Endometrium (tissue), 2 donors: ENCODE results near the gene ABCG2.

Source experiments
- FAIRE-seq: peaks from 2 replicates; lab custom pipeline; 2012; peaks lifted over from hg19 to GRCh38; lab: Jason Lieb, UNC
- donor health status: control.
- donor health status: control.

ABCG2 gene

DNA sequence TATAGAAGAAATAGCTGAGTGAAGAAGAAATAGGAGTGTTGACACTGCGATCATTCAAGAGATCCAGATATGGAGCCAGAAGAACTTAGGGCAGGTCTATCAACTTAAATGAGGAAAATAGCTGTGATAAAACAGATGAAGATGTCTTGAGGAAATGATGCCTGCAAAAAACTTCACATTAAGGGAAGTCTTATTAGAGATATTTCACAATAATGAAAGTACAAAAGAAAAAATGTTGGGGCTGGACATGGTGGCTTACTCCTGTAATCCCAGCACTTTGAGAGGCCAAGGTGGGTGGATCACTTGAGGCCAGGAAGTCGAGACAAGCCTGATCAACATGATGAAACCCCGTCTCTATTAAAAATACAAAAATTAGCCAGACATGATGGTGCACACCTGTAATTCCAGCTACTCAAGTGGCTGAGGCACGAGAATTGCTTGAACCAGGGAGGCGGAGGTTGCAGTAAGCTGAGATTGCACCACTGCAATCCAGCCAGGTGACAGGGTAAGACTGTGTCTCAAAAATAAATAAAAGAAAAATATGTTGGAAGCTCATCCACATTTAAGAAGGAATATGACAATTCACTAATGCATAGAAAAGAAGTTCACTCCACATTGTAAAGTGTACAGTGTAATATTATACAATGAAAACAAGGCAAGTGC, 94.7 kb downstream of the ABCG2 start:
- FAIRE-seq: no peak

DNA sequence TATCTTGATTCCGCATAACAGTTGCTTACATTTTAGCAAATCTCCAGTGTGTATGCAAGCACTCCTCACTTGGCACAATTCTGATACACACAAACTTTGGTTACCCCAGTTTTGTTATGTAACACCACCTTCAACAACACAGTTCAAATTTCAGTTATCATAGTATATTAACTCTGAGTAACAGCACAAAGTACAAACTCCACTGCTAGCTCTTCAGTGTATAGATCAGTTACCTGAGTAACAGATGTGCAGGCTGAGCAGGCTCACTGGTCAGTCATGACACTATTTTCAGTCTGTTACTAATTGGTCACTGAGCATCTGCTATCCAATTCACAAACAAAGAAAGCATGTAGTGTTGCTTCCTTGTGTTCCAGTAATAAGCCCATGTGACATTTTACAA, 95.6 kb downstream of the ABCG2 start:
- no peak for FAIRE-seq

DNA sequence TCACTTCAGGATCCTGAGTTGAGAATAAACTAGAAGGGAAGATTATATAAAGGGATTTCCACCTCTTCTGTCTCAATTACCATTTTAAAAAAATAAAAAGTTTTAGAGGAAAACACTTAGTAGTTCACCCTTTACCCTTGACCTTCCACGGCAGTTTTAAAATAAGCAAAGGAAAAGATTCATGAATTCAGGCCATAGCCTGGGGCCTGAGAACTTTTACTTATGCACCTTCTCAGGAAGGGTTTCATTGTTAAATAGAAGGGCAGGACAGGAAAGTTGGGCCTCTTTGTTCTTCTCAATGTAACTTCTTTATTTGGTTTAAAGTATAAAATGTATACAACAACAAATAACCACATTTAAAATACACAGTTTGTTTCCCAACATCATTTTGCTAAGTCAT, 96.1 kb downstream of the ABCG2 start:
- no peak for FAIRE-seq

DNA sequence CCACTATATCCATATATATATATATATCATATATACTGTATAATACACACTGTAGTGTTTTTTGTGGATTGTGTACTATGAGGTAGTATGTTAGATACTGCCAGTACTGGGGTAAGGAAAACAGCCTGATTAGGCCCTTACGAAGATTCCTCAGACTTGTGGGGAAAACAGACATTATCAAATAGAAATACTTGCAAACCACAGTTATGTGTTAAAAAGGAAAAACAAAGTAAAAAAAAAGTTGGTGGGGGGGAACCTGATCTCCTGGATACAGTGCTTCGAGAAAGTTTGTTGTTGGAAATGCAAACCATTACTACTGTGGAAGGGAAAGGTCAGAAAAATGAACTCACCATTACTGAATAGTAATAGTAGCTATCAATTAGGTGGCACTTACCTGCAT, 98.0 kb downstream of the ABCG2 start:
- no peak for FAIRE-seq

DNA sequence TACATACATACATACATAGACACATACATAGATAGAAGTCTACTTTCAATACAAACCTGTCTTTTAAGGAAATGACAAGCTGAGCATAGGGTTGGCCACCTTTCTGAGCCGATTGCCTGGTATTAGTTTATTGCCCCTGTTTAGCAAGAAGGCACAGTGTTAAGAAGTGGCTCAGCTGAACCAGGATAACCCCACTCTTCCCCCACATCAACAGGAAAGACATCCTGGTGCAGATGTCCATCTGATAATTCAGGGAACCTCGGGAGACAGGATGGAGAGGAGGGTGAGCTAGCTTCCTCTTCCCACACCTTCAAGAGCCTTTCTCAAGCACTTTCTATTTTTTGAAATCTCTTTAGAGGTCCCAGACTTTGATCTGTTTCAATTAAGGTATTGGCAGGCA, 98.7 kb downstream of the ABCG2 start:
- no peak for FAIRE-seq

DNA sequence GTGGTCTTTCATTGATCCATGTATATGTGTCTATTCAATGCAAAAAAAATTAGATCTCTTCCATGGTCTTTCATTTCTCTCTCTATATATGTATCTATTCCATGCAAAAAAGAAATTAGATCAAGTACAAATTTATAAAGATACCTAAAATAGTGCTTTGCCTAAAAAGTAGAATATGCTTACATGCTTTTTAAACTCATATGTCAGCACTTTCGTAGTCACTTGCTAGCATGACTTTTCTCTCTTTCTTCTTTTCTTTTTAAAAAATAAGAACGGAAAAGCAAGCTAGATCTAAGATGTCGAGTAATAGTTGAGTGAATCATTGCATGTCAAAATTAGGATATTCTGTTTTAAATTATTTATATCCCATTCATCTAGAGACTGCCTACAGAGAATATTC, 100.1 kb downstream of the ABCG2 start:
- no peak for FAIRE-seq

DNA sequence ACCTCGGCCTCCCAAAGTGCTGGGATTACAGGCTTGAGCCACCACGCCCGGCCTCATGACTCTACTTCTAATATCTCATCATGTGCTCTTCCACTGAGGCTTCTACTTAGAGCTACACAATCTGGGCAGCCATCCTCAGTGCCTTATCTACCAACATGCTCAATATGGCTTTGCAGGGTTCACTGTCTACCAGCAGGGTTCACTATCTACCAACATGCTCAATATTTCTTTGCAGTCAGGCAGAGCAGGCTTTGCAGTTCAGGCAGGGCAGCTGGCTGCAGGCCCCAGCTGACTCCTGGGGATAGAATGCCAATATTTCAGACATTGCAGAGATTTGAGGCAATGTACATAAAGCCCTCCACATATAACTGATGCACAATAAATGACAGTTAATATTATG, 103.5 kb downstream of the ABCG2 start:
- FAIRE-seq: no peak

DNA sequence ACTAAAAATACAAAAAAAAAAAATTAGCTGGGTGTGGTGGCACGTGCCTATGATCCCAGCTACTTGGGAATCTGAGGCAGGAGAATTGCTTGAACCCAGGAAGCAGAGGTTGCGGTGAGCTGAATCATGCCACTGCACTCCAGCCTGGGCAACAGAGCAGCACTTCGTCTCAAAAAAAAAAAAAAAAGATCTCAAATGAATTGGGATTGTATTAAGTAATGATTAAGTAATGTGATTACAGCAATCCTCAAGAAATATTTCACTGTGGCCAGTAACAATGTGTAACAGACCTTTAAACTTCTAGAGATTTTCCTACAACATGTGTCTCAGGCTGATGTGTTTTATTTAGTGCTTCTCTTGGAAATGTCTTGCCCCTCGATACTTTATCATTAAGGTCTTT, 104.2 kb downstream of the ABCG2 start:
- no peak for FAIRE-seq

DNA sequence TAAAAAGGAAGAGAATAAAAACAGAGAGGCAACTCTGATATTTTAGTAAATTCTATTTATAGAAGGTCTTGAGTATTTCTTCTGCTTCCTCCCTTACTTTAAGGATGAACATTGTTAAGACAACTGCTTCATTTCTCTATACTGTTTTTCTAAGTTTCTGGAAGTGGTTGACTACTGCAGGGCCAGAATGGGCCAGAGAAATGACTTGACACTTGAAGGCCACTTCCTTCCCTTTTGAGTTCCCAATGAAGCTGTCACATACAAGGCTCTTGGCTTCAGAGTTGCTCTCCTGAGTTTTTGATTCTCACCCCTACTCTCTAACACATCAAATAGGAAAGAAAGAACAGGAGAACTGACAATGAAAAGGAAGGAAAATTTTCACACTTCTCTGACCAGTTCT, 113.4 kb downstream of the ABCG2 start:
- FAIRE-seq: no peak

DNA sequence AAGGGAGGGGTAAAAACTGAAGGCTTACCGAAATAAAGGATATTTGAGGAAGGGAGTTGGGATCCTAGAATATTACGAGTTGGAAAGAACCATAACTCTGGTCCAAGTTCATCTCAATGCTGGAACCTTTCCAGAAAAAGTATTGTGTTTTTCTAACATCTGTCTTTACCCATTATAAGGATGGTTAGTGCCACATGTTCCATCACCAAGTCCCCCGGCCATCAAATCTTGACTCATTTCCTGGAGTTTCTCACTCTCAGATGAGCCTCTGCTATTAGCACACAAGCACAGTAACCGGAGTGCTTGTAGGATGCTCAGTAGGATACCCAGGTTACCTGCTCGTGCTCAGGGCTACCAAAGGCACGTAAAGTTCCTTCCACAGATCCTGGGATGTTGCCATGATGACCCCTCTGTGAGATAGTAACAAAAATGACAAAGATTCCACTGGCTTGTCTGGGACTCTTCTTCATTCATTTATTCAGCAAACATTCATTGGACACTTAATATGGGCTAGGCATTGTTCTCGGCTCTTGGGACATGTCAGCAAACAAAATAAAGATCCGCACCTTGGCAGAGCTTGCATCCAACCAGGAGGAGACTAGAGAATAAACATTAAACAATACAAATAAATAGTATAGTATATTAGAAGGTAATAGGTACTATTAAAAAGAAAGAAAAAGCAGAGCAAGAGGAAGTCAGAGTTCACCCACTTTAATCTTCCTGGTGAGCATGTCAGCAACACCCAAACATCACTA, 114.7 kb downstream of the ABCG2 start:
- FAIRE-seq: no peak

DNA sequence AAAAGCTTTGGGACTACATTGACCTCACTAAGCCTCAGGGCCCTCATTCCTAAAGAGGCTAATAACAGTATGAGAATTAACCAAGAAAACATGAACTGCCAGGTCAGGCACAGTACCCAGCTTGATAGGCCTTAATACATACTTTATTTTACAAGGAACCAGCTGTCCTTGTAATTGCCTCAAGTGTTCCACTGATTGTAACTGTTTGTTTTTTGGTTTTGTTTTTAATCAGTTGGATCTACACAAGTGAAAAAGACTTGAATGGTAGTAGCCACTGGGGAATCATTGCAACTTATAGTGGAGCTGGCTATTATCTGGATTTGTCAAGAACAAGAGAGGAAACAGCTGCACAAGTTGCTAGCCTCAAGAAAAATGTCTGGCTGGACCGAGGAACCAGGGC, 115.4 kb downstream of the ABCG2 start:
- FAIRE-seq: no peak

DNA sequence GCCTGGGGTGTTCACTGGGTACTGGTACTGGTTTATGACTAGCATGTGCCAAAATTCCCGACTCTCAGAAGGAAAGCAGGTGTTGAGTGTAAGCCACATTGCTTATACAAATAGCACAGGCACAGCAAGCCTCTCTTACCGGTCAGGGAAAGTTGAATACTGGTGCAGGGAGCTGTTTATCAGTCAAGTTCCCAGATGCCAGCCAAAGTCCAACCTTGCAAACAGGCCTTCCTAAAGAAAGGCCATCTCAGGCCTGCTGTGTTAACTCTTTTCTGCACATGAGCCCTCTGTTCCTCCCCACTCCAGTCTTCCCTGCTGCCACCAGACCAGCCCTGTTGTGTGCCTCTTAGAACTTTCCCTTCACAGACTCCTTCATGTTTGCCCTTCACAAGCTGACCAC, 116.8 kb downstream of the ABCG2 start:
- FAIRE-seq: no peak

DNA sequence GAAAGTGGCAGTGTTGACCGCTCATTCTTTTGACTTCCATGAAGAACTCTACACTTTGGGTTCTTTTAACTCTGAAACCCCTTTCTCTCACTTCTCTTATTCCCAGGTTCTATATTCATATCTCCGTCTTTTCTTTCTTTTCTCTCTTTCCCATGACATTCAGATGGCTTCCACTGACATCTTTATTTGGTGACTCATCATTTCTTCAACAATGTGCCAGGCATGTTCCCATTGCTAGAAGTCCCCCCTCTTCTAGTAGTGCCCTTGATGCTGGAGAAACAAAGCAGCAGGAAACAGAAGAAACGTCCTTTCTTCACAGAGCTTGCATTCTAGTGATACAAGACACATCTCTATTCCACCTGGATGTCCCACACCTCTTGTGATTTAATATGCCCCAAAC, 117.7 kb downstream of the ABCG2 start:
- FAIRE-seq: no peak
